CD4-positive, alpha-beta T cell treated with Interleukin-12 subunit alpha and Interleukin-12 subunit beta, for 1 hour (primary cell): ENCODE results near the gene LRRC51.

ENCODE experiments used
- DNase-seq: peaks from one replicate; pipeline ENCODE4 v3.0.0-alpha.2; 2020

Gene LRRC51

GRCh38 chr11:72080326-72081183 is at the start of gene LRRC51, which contains the start of gene NUMA1:
TSS of gene LRRC51 (plus strand) at chr11:72080850. CDS start at chr11:72089084, 8,234 bp downstream.
TSS of gene NUMA1 (minus strand) at chr11:72080542. CDS start at chr11:72035943, 44,599 bp downstream.
- peak; percentile 99 for DNase-seq

GRCh38 chr11:72036687-72037086 is 44.0 kb upstream of the LRRC51 start:
- no peak for DNase-seq

- DNase-seq, result no peak
These were observed 42.9 kb upstream of the LRRC51 start for GRCh38 chr11:72037554-72038311.

- DNase-seq, result no peak
These were observed 42.2 kb upstream of the LRRC51 start for GRCh38 chr11:72038491-72038890.

- DNase-seq, result no peak
These were observed 41.4 kb upstream of the LRRC51 start for GRCh38 chr11:72039031-72039855.

- DNase-seq, result peak; percentile 24
These were observed 40.7 kb upstream of the LRRC51 start for GRCh38 chr11:72039856-72040401.

GRCh38 chr11:72040491-72041363 is 39.9 kb upstream of the LRRC51 start:
- DNase-seq, result peak; percentile 81

- peak; percentile 48 for DNase-seq
These were observed 39.1 kb upstream of the LRRC51 start for GRCh38 chr11:72041364-72042063.

- DNase-seq, result no peak
These were observed 38.4 kb upstream of the LRRC51 start for GRCh38 chr11:72042064-72042745.

GRCh38 chr11:72045849-72046248 is 34.8 kb upstream of the LRRC51 start:
- no peak for DNase-seq

GRCh38 chr11:72048766-72049460 is 31.7 kb upstream of the LRRC51 start:
- no peak for DNase-seq

- DNase-seq, result no peak
These were observed 22.1 kb upstream of the LRRC51 start for GRCh38 chr11:72058416-72059034.

GRCh38 chr11:72061739-72062396 is 18.8 kb upstream of the LRRC51 start:
- DNase-seq, result no peak

- DNase-seq, result no peak
These were observed 13.8 kb upstream of the LRRC51 start for GRCh38 chr11:72066855-72067254.

- DNase-seq, result no peak
These were observed 13.4 kb upstream of the LRRC51 start for GRCh38 chr11:72067266-72067665.

- DNase-seq, result no peak
These were observed 13.0 kb upstream of the LRRC51 start for GRCh38 chr11:72067676-72068075.

GRCh38 chr11:72069200-72069599 is 11.4 kb upstream of the LRRC51 start:
- DNase-seq, result no peak

GRCh38 chr11:72069787-72070251 is 10.8 kb upstream of the LRRC51 start:
- DNase-seq, result peak; percentile 20

GRCh38 chr11:72070491-72070890 is 10.2 kb upstream of the LRRC51 start:
- DNase-seq, result no peak
